Measurements from ENCODE around the gene KCNAB1. TPM values are rescaled to one million over a fixed set of nuclear protein-coding genes. Genes with fewer than 3 reads are reported as not detected.

KCNAB1 gene
- total and polyA plus RNA-seq, 10 of the 15 experiments (the other 5 are each of a cell fraction or from before 2014, with no cell fraction given), result 0.11 to 0.69 (median 0.43) TPM; not detected in 6

- no peak for TF ChIP-seq CHD4 (IDR thresholded peaks at IDR 0.05)
Measured at GRCh38 chr3:156258301-156258700, 137.9 kb downstream of the KCNAB1 start (continued).

DNA sequence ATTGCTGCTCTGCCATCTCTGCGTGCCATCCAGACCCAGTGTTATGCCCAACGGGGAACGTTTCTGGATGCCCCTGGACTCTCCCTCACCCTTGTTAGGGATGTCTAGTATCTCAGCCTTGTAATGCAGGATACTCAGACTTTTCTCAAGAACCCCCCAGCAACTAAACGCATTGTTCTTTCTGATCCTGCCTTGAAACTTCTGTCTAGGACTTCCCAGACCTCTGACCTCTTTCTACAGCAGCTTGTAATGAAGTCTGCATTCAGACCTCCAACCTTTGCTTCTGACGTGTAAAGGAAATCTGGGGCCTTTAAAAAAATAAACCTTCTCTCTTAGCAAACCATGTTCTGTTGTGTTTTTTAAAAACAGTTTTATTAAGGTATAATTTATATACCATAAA, 139.5 kb downstream of the KCNAB1 start:
- no TSS peak for BruUV-seq (replicated peaks)

More for the DNA sequence above, 139.5 kb downstream of the KCNAB1 start:
- no peak for DNase-seq (ENCODE audit: low read depth, low spot score)
- ChIA-PET CTCF (no interaction called here), RAD21 (ENCODE audit: unreplicated experiment) (no interaction called here), SMC1A (ENCODE audit: uncharacterized antibody, unreplicated experiment) (no interaction called here), POLR2A (no interaction called here)
- Histone ChIP-seq H3K4me1 (ENCODE audit: control insufficient read depth, insufficient read depth, low read length) (no peaks in the 10 kb centered on the region), H4K20me1 (ENCODE audit: control insufficient read depth, insufficient read depth) (no peaks in the 10 kb centered on the region), H3K79me2 (ENCODE audit: control insufficient read depth, insufficient read depth, low read length) (no peaks in the 10 kb centered on the region), H3K27me3 (replicated peaks in 1 of 2; ENCODE audit: control insufficient read depth in 2 of 2, insufficient read depth in 2 of 2, low read length in 1 of 2) (no peaks in the 10 kb centered on the region), H2AFZ (ENCODE audit: control insufficient read depth, low read depth, low read length) (no peak overlapping the region), H3K4me3 (no peak overlapping the region), H3K9me3 (replicated peaks; ENCODE audit: control insufficient read depth, insufficient read depth, low read length) (no peaks in the 10 kb centered on the region), H3K36me3 (ENCODE audit: control insufficient read depth in 2 of 2, insufficient read depth in 2 of 2, low read length in 1 of 2) (no peaks in the 10 kb centered on the region), H3K4me2 (ENCODE audit: control insufficient read depth, insufficient read depth) (no peak overlapping the region), H3K27ac (ENCODE audit: control insufficient read depth, insufficient read depth) (no peak overlapping the region), H3K9ac (ENCODE audit: control insufficient read depth, insufficient read depth, low read length) (no peak overlapping the region)
- in situ Hi-C loops (cut with MboI), result no loop called here
- TF ChIP-seq ZNF384 (IDR thresholded peaks at IDR 0.05; ENCODE audit: borderline replicate concordance, low read depth, low read length) (no peak), ATF2 (IDR thresholded peaks at IDR 0.05; ENCODE audit: low read length) (no peak), SIX5 (IDR thresholded peaks at IDR 0.05; ENCODE audit: low read depth, low read length, severe bottlenecking) (no peak), PKNOX1 (IDR thresholded peaks at IDR 0.05) (no peak), KAT2A (conservative IDR thresholded peaks at IDR 0.05; ENCODE audit: control insufficient read depth, low read depth, low read length) (no peak), LARP7 (IDR thresholded peaks at IDR 0.05) (no peak), IKZF2 (IDR thresholded peaks at IDR 0.05) (no peak), KLF5 (IDR thresholded peaks at IDR 0.05; ENCODE audit: partially characterized antibody) (no peak), BACH1 (IDR thresholded peaks at IDR 0.05; ENCODE audit: borderline replicate concordance) (no peak), NFIC (IDR thresholded peaks at IDR 0.05; ENCODE audit: low read depth, low read length) (no peak), POLR2AphosphoS2 (IDR thresholded peaks at IDR 0.05; ENCODE audit: low read depth, low read length) (no peak), RB1 (IDR thresholded peaks at IDR 0.05; ENCODE audit: borderline replicate concordance) (no peak), GABPA (IDR thresholded peaks at IDR 0.05; ENCODE audit: low read depth) (no peak)
- TF ChIP-seq, protein P1, sequence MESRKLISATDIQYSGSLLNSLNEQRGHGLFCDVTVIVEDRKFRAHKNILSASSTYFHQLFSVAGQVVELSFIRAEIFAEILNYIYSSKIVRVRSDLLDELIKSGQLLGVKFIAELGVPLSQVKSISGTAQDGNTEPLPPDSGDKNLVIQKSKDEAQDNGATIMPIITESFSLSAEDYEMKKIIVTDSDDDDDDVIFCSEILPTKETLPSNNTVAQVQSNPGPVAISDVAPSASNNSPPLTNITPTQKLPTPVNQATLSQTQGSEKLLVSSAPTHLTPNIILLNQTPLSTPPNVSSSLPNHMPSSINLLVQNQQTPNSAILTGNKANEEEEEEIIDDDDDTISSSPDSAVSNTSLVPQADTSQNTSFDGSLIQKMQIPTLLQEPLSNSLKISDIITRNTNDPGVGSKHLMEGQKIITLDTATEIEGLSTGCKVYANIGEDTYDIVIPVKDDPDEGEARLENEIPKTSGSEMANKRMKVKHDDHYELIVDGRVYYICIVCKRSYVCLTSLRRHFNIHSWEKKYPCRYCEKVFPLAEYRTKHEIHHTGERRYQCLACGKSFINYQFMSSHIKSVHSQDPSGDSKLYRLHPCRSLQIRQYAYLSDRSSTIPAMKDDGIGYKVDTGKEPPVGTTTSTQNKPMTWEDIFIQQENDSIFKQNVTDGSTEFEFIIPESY (IDR thresholded peaks at IDR 0.05), result no peak
- TF ChIP-seq, protein P2, sequence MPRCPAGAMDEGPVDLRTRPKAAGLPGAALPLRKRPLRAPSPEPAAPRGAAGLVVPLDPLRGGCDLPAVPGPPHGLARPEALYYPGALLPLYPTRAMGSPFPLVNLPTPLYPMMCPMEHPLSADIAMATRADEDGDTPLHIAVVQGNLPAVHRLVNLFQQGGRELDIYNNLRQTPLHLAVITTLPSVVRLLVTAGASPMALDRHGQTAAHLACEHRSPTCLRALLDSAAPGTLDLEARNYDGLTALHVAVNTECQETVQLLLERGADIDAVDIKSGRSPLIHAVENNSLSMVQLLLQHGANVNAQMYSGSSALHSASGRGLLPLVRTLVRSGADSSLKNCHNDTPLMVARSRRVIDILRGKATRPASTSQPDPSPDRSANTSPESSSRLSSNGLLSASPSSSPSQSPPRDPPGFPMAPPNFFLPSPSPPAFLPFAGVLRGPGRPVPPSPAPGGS (IDR thresholded peaks at IDR 0.05; ENCODE audit: borderline replicate concordance, insufficient read depth, low read depth, low read length, poor library complexity, severe bottlenecking), result no peak
- WGBS (ENCODE audit: insufficient coverage, insufficient replicate concordance, low lambda C conversion rate, missing lambda C conversion rate), result 29% methylated on average over 5 of the region's 5 CpGs
- no peak for ATAC-seq
- FAIRE-seq, result no peak
- intact Hi-C loops (cut with micrococcal nuclease; ENCODE audit: unreplicated experiment), result no loop called here
